ENCODE data around the gene MAPK12. TPM values are rescaled to one million over a fixed set of nuclear protein-coding genes. Genes with fewer than 3 reads are reported as not detected.
A peak's percentile ranks its signal among the peaks of the same experiment; 100 is the strongest.

MAPK12 gene
- total and polyA plus RNA-seq, 2 experiments from 2014 or later: 12.5 to 33.8 TPM

DNA sequence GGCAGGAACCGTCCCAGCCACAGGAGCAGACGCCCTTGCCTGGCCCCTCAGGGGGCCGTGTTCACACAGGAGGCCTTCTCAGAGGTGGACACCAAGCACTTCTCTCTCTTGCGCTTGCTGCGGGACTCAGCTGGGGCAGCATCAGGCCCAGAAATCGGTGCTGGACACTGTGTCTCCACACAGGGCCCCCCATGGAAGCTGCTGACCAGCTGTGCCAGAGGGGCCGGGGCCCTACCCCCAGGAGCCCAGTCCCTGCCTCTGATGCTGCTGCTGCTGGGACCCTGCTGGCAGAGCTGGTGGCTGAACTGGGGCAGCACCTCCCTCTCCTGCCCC is 42.0 kb upstream of the MAPK12 start:
- Histone ChIP-seq H3K9me2 (replicated peaks; ENCODE audit: insufficient read depth) (no peaks in the 10 kb centered on the region), H3K9me3 (ENCODE audit: low read depth) (no peaks in the 10 kb centered on the region), H4K20me1 (ENCODE audit: insufficient read depth, poor library complexity, severe bottlenecking) (peaks cover 57% of the 10 kb centered on the region), H2AFZ (no peak overlapping the region), H3K27me3 (no peaks in the 10 kb centered on the region), H3K4me1 (ENCODE audit: insufficient read depth) (peaks cover 79% of the 10 kb centered on the region), H3K4me3 (no peak overlapping the region), H3K36me3 (replicated peaks; ENCODE audit: insufficient read depth, low read depth) (no peaks in the 10 kb centered on the region), H3K27ac (peak overlapping the region; percentile 98), H3K79me2 (peaks cover 85% of the 10 kb centered on the region), H3K4me2 (peak overlapping the region; percentile 98)
- DNase-seq (ENCODE audit: low spot score): no peak
- TF ChIP-seq CTCF (IDR thresholded peaks at IDR 0.05; ENCODE audit: poor library complexity) (no peak), EZH2 (IDR thresholded peaks at IDR 0.05; ENCODE audit: borderline replicate concordance) (no peak), EZH2phosphoT487 (IDR thresholded peaks at IDR 0.05; ENCODE audit: low read depth, severe bottlenecking, unreplicated experiment) (no peak)
- 78% methylated on average over 7 of the region's 7 CpGs for WGBS (ENCODE audit: low lambda C conversion rate, missing lambda C conversion rate)

DNA sequence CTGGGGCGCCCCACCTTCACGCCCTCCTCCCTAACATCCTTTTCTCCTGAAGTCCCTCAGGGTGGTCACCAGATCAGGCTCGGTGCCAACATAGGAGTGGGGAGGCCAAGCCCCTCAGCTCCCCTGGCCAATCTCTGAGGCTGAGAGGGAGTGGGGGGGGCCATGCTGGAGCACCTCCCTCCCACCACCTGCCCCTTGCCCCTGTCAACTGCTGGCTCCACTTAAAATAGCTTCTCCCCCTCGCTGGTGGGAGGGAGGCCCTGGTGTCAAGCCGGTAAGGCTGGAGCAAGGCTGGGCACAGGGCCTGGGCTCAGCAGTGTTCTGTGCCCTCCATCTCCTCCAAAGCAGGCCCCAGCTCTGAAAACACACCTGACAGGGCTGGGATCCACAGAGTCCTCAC is 41.1 kb upstream of the MAPK12 start:
- H3K4me1 ChIP-seq (ENCODE audit: insufficient read depth): peaks cover 81% of the 10 kb centered on the region
- peaks cover 94% of the 10 kb centered on the region for H3K79me2 ChIP-seq
- H3K9me2 ChIP-seq (replicated peaks; ENCODE audit: insufficient read depth): no peaks in the 10 kb centered on the region
- peaks cover 66% of the 10 kb centered on the region for H4K20me1 ChIP-seq (ENCODE audit: insufficient read depth, poor library complexity, severe bottlenecking)
- TF ChIP-seq CTCF (IDR thresholded peaks at IDR 0.05; ENCODE audit: poor library complexity) (no peak), EZH2phosphoT487 (IDR thresholded peaks at IDR 0.05; ENCODE audit: low read depth, severe bottlenecking, unreplicated experiment) (no peak), EZH2 (IDR thresholded peaks at IDR 0.05; ENCODE audit: borderline replicate concordance) (no peak)
- H3K36me3 ChIP-seq (replicated peaks; ENCODE audit: insufficient read depth, low read depth): no peaks in the 10 kb centered on the region
- H3K4me2 ChIP-seq: peak overlapping the region; percentile 98
- no peak overlapping the region for H2AFZ ChIP-seq
- no peak overlapping the region for H3K4me3 ChIP-seq
- H3K27ac ChIP-seq: peak overlapping the region; percentile 98
- WGBS (ENCODE audit: low lambda C conversion rate, missing lambda C conversion rate): 81% methylated on average over 5 of the region's 5 CpGs
- DNase-seq (ENCODE audit: low spot score): no peak
- H3K27me3 ChIP-seq: no peaks in the 10 kb centered on the region
- no peaks in the 10 kb centered on the region for H3K9me3 ChIP-seq (ENCODE audit: low read depth)

- Histone ChIP-seq H3K4me3 (no peak overlapping the region), H3K27me3 (no peaks in the 10 kb centered on the region), H4K20me1 (ENCODE audit: insufficient read depth, poor library complexity, severe bottlenecking) (peaks cover 71% of the 10 kb centered on the region), H3K79me2 (peaks cover 99% of the 10 kb centered on the region), H3K36me3 (replicated peaks; ENCODE audit: insufficient read depth, low read depth) (no peaks in the 10 kb centered on the region), H3K27ac (peak overlapping the region; percentile 98), H3K9me2 (replicated peaks; ENCODE audit: insufficient read depth) (no peaks in the 10 kb centered on the region), H2AFZ (no peak overlapping the region), H3K4me2 (peak overlapping the region; percentile 98), H3K4me1 (ENCODE audit: insufficient read depth) (peaks cover 86% of the 10 kb centered on the region), H3K9me3 (ENCODE audit: low read depth) (no peaks in the 10 kb centered on the region)
- WGBS (ENCODE audit: low lambda C conversion rate, missing lambda C conversion rate): 78% methylated on average over 7 of the region's 9 CpGs
- TF ChIP-seq CTCF (IDR thresholded peaks at IDR 0.05; ENCODE audit: poor library complexity) (no peak), EZH2 (IDR thresholded peaks at IDR 0.05; ENCODE audit: borderline replicate concordance) (no peak), EZH2phosphoT487 (IDR thresholded peaks at IDR 0.05; ENCODE audit: low read depth, severe bottlenecking, unreplicated experiment) (no peak)
- peak; percentile 47 for DNase-seq (ENCODE audit: low spot score)
Measured at GRCh38 chr22:50302041-50302541, 40.6 kb upstream of the MAPK12 start.

Measured in hepatocyte (in vitro differentiated cells).